GM21786 (cell line): ENCODE results near the gene SYT10.
"Not testable (repeated sequence)": the region's sequence is repeated elsewhere in the genome, so short reads cannot be mapped to it uniquely, and the experiment has no call there.

Experiments used
- ATAC-seq: cut with Tn5 transposase; IDR thresholded peaks from one replicate; pipeline ENCODE4 v1.9.1; 2021; ENCODE audit not compliant: unreplicated experiment

The SYT10 gene

GRCh38 chr12:33439587-33440011 lies at the start of gene SYT10:
SYT10 (minus strand) TSS chr12:33439819; CDS start chr12:33439522, 297 bp downstream.
- ATAC-seq: no peak

DNA sequence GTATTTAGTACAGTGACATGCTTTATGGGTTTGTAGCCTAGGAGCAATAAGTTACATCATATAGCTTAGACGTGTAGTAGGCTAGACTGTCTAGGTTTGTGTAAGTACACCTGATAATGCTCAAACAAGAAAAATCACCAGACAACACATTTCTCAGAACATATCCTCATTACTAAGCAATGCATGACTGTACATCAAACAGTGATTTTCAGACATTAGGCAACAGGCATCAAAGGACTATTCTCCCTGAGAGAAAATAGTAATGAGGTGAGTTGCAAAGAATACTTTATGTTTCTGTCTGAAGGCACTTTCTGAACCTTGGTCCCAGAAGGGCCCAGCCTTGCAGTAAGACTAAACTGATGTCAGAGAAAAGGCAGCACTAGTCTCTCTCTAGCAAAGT lies 48.4 kb upstream of the SYT10 start:
- no peak for ATAC-seq

GRCh38 chr12:33486058-33486457 lies 46.4 kb upstream of the SYT10 start:
- no peak for ATAC-seq

GRCh38 chr12:33484161-33484560 lies 44.5 kb upstream of the SYT10 start:
- ATAC-seq: no peak

DNA sequence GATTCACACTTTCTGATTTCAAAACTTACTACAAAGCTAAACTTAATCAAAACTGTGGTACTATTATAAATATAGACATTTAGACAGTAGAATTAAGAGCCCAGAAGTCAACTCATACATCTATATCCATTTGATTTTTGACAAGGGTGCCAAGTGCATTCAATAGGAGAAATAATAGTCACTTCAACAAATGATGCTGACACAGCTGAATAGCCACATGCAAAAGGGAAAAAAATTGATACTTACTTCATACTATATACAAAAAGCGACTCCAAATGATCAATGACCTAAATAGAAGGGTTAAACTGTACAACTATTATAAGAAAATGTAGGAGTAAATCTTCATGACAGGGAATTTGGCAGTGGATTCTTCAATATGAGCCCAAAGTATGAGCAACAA lies 40.7 kb upstream of the SYT10 start:
- ATAC-seq: no peak

- ATAC-seq: no peak
Observed at GRCh38 chr12:33476058-33476457, 36.4 kb upstream of the SYT10 start.

DNA sequence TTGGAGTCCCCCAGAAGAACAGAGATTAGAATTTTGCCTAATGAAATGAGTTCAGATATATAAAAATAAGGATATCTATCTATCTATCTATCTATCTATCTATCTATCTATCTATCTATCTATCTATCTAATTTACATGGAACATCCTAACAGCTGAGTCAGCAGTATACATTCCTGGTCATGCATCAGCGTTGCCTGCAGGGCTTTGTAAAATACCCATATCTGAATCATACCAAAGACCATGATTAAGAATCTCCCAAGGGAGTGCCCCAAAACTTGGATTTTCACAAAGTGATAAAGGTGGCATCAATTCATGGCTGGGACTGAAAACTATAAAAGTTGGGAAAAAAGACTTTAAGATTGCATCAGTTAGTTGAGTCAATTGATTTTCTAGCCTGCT lies 32.7 kb upstream of the SYT10 start:
- ATAC-seq: no peak

DNA sequence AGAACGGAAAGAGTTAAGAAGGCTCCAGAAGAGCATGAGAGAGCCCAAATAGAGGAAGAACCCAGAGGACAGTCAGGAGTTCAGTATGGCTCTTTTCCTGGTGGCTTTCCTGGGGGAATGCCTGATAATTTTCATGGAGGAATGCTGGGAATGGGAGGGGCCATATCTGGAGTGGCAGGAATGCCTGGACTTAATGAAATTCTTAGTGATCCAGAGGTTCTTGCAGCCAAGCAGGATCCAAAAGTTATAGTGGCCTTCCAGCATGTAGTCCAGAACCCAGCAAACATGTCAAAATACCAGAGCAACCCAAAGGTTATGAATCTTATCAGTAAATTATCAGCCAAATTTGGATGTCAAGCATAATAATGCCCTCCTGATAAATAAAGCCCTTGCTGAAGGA lies 15.5 kb upstream of the SYT10 start:
- no peak for ATAC-seq

DNA sequence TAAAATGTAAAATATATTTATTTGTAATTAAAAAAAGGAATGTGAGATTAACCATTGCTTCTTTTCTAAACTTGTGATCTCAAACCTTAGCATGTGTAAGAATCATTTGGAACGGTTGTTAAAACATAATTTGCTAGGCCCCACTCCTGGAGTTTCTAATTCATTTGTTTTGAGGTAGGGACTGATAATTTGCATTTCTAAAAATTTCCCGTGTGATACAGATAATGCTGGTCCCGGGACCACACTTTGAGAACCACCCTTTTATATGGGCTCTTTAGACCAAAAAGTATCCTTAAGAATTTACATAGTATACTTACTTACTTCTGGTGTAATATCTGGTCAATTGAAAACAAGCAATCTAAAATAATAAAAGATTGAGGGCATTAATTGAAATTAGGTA lies 10.9 kb upstream of the SYT10 start:
- ATAC-seq: no peak

DNA sequence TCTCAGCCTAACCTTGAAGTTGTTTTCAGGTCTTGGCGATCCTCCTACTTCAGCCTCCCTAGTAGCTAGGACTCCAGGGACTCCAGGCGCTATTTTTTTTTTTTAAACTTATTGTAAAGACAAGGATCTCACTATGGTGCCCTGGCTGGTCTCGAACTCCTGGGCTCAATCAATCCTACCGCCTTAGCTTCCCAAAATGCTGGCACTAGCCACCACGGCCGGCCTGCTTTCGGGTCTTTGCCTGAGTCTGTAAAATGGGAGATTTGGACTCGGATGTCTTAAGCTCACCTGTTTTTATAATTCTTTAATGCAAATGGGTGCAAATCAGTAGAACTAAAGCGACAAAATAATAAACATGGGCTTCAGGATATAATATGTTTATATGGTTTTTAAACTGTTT lies 858 bp upstream of the SYT10 start:
- ATAC-seq: no peak

DNA sequence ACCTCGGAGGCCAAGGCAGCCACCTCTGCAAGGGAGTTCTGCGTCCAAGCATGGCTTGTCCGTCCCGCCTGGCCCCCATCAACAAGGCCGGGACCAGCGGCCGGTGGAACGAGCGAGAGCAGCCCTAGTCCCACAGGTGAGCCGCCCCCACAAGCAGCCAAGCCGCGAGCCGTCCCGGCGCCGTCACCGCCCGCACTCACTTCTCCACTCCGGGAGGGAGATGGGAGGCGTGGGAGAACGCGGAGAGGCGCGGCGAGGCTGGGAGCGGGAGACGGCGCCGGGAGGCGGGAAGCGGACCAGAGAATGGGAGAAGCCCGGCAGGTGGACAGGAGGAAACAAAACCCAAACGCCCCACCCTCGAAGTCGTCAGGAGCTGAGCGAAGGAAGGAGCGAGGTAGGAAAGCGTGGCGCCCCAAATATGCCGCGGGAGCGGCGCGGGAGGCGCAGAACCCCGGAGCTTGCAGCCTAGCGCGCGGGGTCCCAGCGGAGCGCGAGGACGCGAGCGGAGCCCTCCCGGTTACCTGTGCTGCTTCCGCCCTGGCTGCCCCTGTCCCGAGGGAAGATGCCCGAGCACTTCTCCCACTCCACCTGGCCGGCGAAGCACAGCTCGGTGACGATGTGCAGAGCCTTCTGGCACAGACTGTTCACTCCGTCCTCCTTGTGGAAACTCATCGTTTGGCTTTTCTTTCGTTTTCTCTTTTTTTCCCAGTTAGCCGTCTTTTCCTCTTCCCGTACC lies 600 bp downstream of the SYT10 start:
- ATAC-seq: no peak

GRCh38 chr12:33438025-33438772 lies 1.4 kb downstream of the SYT10 start:
- no peak for ATAC-seq

GRCh38 chr12:33437598-33437997 lies 2.0 kb downstream of the SYT10 start:
- ATAC-seq: no peak

DNA sequence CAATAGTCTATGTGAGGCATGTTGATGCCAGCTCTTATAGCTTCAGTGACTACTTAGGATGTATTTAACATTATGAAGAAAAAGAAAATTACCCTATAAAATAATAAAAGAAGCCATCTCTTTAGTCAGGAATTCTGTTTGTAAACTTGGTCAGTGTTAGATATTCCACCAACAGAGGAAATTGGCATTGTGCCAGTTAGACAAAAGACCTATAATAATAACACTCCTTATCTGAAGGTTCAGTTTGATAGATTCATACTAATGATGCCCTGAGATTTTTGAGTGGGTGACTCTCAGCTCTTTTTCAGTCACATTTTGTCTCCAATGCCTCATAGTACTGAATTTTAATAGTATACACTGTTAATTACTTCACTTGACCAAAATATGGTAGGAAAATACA lies 6.6 kb downstream of the SYT10 start:
- ATAC-seq: no peak

DNA sequence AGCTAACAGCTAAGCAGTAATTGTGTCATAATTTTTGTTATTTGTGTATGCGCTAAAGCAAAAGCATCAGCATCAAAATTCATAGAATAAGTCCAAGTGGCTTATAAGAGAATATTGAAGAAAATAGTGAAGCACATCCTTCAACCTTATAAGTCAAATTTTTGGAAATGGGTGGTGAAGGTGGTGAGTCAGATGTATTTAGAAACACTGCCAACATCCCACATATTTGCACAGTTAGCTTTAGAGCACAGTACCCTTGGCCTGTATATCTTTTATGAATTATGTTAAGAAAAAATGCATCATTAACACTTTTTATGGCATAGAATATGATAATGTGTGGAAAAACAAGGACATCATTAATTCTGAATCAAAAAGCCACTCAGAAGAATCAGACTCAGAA lies 8.0 kb downstream of the SYT10 start:
- no peak for ATAC-seq

DNA sequence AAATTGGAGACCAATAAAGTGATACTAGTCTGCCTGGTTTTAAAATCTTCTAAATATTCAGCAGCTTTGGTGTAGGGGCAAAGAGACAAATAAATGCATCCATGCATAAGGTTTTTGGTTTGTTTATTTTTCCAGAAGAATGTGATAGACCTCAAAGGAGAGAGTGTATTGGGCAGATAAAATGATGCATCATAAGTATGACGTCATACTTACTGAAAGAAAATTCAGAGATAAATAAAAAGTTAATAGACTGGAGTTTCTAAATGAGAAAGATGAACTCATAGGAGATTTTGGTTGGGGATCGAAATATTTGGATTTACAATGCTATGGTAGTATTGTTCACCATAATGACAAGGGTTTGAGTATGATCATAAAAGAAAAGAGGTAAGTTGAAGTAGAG lies 10.2 kb downstream of the SYT10 start:
- no peak for ATAC-seq

DNA sequence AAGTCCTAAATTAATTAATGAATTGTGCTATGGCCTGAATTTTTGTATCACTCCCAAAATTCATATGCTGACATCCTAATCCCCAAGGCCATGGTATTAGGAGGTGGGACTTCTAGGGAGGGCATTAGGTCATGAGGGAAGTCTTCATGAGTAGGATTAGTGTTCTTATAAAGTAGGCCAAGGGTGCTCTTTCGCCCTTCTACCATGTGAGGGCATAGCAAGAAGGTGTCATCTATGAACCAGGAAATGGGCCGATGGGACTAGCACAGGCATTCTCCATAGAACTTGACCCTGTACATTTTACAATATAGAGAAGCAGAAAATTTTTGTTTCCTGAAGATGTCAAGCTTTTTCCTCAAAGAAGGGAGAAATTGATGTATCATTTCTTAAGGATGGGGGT lies 12.5 kb downstream of the SYT10 start:
- peak; percentile 88 for ATAC-seq

GRCh38 chr12:33423706-33424105 lies 15.9 kb downstream of the SYT10 start:
- ATAC-seq: no peak

- not testable (repeated sequence) for ATAC-seq
Observed at GRCh38 chr12:33412410-33412809, 27.2 kb downstream of the SYT10 start.

DNA sequence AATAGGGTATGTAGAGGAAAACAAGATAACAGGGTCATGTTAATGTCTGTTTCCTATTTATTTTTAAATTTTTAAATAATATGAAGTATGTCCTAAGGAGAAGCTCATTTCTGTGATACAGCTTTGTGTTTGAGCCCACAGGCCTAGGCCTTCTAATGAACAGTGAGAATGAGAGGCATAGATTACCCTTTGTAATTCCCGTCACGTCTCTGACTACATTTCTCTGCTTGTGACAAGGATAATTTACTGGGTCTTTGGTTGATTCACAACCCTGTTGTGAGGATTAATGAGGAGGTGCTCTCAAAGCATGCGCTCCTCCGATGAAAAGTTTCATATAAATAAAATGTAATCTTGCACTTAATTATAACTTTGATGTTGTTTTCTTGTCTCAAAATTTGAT lies 56.1 kb downstream of the SYT10 start:
- ATAC-seq: no peak

DNA sequence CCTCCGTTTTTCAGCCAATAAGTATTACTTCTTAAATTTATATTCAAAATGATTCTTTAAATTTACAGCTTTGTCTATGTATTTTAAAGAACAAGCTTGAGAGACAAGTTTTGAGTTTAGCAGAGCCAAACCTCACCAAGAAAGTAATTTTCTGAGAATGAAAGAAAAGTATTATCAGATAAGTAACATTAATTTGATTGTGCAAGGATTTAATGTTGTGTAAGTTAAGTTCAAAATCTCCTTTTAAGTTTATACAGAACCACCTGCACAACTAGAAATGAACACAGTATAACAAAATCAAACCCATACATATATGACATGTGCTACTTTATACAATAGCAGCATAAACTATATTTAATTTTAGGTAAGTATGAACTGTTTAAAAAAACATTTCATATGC lies 63.5 kb downstream of the SYT10 start:
- ATAC-seq: no peak

DNA sequence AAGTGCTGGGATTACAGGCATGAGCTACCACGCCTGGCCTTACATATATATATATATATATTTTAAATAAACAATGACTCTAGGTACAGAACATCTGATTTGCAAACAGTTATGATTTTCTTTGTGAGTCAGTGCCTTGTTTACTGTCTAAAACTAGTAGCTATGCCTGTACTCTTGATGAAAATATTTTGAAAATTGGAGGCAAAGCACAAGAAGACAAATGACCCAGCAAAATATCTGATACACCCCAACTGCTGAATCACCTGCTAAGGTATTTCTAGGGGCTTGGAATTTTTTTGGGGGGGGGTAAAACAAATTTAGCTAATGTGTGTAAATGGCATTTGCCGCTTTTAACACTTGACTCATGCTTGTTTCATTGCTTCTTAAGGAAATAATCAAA lies 69.3 kb downstream of the SYT10 start:
- no peak for ATAC-seq

GRCh38 chr12:33357181-33357580 lies 82.4 kb downstream of the SYT10 start:
- no peak for ATAC-seq
